ENCODE results near the gene FUS.
A peak's percentile ranks its signal among the peaks of the same experiment; 100 is the strongest.
"Not testable (repeated sequence)": the region's sequence is repeated elsewhere in the genome, so short reads cannot be mapped to it uniquely, and the experiment has no call there.

Gene FUS

DNA sequence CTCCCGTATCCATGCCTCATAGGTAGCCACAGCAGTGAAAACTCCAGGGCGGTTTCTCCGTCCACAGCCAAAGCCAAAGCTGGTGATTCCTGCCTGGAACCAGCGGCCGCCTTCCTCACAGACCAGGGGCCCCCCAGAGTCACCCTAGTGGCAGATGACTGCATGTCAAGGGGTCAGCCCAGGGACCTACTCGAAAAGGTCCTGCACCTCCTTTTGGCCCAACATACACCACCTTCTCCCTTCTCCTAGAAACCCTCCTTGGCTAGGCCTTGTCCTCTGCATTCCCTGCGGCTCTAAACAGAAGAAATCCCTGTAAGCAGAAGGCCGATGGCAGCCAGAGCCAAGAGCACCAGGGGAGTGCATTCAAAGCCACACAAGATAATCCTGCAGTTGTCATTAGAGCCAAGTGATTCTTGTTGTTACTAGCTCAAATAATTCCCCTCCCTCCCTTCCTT, 36.2 kb upstream of the FUS start:
- DNase-seq (ENCODE audit: low read depth in 2 of 2) = no peak

DNA sequence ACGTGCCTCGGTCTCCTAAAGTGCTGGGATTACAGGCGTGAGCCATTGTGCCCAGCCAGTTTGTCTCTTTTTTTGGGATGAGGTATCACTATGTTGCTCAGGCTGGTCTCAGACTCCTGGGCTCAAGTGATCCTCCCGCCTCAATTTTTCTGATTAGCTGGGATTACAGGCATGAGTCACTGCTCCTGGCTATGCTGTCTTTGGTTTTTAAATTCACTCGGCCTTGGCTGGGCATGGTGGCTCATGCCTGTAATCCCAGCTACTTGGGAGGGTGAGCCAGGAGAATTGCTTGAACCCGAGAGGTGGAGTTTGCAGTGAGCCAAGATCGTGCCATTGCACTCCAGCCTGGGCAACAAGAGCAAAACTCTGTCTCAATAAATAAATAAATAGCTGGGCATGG, 35.5 kb upstream of the FUS start:
- not testable (repeated sequence) for DNase-seq (ENCODE audit: low read depth in 2 of 2)

DNA sequence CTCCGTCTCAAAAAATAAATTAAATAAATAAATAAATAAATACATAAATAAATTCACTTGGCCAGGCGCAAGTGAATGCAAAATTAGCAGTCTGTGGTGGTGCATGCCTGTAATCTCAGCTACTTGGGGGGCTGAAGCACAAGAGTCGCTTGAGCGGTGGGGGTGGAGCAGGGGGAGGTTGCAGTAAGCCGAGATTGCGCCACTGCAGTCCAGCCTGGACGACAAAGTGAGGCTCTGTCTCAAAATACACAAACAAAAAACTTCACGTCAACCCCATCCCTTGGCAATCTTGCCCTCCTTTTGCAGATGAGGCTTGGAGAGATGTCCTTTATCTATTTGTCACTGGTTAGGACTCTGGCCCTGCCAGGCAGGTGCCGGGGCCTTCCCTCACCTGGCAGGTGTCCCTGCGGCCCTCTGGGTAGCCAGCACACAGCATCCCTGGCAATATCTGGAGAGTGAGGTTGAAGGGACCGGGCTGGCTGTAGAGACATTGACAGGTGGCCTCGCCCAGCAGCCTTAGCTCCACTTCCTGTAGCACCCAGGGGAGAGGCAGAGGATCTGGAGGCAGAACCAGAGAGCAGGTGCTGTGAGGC, 34.4 kb upstream of the FUS start:
- DNase-seq (ENCODE audit: low read depth in 2 of 2) = no peak

DNA sequence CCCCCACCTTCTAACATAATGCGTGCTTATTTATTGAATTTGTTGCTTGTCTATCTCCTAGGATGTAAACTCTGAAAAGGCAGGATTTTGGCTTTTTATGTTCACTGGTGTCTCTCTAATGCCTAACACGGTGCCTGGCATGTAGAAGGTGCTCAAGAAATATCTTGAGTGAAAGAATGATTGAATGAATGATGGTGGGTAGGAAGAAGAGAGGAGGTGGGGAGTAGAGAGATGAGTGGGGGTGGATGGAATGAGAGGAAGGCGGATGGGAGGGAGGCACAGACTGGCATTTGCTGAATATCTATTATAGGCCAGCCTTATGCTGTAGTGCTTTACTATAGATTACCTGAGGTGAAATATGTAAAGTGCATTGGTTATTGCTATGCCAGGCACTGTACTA, 32.4 kb upstream of the FUS start:
- DNase-seq (ENCODE audit: low read depth in 2 of 2) = no peak

DNA sequence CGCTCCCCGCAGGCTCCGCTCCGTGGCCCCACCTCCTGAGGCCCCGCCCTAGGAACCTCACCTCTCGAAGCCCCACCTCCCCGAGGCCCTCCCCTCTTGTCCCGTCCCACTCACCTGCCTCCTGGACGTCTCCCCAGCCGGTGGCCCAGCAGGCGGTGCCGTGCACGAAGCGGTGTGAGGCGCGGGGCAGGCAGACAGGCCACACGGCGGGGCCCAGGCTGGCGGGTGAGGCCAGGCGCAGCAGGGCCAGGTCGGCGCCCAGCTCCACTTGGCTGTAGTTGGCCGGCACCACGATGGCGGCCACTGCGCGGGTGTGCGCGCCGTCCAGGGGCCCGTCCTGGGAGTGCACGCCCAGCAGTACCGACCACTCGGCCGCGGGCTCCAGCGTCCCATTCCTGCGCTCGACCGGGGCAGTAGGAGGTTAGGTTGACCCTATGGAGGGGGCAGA, 31.6 kb upstream of the FUS start:
- DNase-seq (ENCODE audit: low read depth in 2 of 2) = no peak

DNA sequence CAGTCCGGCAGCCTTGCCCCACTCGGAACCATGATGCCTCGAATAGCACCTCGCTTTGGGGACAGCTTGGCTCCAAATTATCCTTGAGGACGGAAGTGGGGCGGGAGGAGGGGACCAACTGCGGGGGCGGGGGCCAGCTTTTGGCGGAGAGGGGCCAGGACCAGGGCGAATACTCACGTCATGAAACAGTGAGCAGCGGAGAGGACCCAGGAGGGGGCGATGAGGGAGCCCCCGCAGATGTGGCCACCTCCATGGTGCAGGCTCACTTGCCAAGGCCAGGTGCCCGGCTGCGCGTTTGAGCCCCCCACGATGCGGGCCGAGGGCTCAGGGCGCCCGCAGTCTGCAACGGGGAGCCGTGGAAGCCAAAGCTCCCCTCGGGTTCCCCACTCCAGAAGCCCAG, 31.0 kb upstream of the FUS start:
- no peak for DNase-seq (ENCODE audit: low read depth in 2 of 2)

DNA sequence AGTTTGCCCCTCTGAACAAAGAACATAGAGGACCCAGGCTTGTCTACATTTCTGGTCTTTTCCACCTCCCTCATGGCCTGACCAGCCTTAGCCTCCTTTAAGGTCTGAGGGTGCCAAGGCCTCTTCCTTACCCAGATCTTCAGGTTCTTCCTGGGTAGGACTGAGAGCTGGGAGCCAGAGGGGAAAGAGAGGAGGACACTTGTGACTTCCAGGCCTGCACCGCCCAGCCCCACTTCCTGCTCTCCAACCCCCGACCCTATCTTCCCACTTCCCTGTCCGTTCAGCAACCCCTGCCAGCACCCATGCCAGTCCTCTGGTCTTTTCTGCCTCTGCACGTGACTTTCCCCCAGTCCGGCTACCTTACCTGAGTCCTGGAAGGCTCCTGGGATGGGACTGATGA, 30.6 kb upstream of the FUS start:
- DNase-seq (ENCODE audit: low read depth in 2 of 2) = no peak

DNA sequence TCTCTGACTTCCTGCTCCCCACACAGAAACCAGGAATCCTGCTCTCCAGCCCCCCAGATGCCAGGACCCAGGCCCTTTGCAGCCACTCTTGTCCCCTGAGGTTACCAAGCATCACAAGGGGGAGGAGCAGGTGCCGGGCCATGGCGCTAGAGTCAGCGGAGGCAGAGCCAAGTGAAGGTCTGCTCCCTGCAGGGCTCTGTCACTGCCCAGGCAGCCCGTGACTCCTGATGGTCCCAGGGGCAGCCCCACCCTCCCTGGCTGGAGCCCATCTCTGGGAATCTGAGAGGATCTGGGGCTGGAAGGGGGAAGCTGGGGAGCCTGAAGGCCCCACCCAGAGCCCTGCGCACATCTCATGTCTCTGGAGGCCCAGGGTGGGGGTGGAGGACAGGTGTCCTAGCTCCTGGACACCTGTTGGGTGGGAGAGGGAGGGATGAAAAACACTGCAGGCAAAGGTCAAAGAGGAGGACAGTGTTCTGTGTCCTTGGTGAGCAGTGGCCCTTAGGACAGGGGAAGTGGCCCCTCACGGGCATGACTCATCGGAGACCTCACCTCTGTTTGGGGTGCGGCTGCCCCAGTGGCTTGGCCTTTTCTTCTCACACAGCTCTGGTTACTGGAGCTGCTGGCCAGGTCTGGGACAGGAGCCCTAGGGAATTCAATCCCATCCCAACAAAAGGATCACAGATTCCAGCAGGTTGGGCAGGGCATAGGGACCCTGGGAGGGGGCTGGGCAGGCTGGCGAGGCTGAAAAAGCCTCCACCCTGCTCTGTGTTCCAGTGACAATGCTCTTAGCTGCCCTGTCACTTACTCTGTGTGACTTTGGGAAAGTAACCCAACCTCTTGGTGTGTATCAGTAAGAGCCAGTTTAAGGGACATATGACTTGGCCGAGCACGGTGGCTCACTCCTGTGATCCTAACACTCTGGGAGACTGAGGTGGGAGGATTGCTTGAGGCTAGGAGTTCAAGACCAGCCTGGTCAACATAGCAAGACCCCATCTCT, 29.7 kb upstream of the FUS start, which contains the start of gene PRSS36:
TSS of gene PRSS36 (minus strand) at position 173 of the 997 bp plus-strand sequence. CDS start at position 142, 31 bp downstream.
- DNase-seq (ENCODE audit: low read depth in 2 of 2) = no peak

DNA sequence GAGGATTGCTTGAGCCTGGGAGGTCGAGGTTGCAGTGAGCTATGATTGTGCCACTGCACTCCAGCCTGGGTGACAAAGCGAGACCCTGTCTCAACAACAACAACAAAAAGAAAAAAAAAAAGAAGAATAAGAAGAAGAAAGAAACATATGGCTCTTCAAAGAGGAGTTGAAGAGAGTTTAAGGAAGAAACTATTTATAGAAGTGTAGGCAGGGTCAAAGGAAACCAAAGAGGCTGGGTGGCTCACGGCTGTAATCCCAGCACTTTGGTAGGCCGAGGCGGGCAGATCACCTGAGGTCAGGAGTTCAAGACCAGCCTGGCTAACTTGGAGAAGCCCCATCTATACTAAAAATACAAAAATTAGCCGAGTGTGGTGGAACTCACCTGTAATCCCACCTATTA, 29.0 kb upstream of the FUS start:
- DNase-seq (ENCODE audit: low read depth in 2 of 2) = not testable (repeated sequence)

DNA sequence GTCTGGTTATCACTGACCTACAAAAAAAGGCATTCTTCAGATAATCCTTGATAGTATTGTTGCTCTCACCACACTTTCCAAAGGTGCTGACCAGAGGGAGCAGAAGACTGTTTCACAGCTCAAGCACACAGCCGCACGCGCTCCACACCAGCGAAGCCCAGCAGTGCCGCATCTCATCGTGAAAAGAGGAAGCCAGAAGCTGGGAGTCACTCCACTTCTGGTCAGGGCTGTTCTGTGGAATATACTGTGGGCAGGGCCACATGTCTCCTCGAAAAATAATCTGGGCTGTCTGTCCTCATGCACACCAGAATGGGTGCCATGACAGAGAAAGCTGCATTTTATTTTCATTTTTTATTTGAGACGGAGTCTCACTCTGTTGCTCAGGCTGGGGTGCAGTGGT, 22.8 kb upstream of the FUS start:
- DNase-seq (ENCODE audit: low read depth in 2 of 2) = no peak

DNA sequence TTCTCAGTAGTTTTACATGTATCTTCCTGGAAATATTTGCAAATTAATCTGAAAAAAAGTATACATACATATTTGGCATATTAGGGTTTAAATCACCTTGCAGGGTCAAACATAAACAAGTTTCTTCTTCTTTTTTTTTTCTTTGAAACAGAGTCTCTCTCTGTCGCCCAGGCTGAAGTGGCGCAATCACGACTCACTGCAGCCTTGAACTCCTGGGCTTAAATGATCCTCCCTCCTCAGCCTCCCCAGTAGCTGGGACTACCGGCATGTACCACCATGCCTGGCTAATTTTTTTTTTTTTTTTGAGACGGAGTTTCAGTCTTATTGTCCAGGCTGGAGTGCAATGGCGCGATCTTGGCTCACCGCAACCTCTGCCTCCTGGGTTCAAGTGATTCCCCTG, 12.6 kb upstream of the FUS start:
- no peak for DNase-seq (ENCODE audit: low read depth in 2 of 2)

DNA sequence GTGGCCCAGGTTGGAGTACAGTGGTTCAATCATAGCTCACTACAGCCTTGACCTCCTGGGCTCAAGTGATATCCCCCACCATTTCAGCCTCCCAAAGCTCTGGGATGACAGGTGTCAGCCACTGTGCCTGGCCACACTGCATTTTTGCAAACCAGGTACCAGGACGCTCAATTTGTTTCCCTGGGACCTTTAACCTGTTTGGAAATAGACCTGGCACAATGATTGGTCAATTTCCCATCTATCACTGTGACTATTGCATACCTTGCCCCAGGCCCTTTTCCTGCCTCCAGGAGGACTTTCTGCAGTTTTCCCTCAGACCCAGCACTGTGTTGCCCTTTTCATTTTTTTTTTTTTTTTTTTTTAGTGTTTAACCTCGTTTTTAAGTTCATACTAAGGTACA, 11.1 kb upstream of the FUS start:
- DNase-seq (ENCODE audit: low read depth in 2 of 2) = no peak

DNA sequence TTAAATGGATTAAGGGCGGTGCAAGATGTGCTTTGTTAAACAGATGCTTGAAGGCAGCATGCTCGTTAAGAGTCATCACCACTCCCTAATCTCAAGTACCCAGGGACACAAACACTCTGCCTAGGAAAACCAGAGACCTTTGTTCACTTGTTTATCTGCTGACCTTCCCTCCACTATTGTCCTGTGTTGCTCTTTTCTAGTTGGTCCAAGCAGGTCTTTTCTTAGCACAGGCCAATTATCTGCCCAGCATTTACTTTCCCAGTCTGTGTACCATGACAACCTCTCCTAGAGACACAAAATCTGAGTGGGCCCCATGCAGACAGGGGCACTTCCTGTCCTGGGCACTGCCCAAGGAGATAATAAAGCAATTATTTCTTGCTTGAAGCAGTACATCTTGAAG, 9.9 kb upstream of the FUS start:
- DNase-seq (ENCODE audit: low read depth in 2 of 2) = not testable (repeated sequence)

DNA sequence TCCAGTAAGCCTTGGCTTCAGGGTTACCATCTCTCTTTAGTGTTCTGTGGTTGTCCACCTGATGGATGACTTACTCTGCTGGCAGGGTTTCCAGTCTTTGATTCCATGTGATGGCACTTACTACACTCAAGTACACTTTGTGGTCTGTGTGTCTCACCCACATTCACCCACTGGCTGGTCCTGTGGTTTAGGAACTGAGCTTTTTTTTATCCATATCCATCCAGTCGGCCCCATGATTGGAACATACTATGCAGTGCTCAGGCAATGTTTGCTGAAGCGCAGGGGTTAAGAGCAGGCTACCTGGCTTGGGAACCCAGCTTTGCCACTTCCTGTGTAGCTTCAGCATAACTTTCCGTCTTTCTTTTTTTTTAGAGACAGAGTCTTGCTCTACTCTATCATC, 2.8 kb upstream of the FUS start:
- DNase-seq (ENCODE audit: low read depth in 2 of 2) = peak in 1 of 2 donors; percentile 21

DNA sequence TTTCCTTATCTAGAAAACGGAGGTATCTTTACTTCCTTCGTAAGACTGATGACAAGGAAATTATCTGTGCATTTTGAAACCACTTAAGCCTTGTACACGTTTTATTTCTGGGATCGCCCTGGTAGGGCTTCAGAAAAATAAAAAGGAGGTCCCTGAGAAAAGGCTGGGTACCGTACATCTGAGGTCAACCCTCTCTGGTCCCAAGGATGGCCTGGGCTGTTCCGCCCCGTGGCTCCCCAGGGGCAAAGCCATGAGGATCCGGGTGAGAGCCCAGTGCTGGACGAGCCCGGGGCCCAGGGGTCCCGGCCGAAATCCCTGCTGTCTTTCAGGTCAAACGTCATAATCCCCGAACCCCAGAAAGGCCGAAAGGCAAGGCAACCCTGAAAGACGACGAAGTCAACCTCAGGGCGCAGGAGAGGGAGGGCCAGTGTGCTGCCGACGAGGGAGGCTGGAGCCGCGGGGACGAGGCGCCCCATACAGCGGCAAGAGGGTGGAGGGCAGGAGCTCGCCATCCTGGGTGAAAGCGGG, 656 bp upstream of the FUS start:
- DNase-seq (ENCODE audit: low read depth in 2 of 2) = no peak

DNA sequence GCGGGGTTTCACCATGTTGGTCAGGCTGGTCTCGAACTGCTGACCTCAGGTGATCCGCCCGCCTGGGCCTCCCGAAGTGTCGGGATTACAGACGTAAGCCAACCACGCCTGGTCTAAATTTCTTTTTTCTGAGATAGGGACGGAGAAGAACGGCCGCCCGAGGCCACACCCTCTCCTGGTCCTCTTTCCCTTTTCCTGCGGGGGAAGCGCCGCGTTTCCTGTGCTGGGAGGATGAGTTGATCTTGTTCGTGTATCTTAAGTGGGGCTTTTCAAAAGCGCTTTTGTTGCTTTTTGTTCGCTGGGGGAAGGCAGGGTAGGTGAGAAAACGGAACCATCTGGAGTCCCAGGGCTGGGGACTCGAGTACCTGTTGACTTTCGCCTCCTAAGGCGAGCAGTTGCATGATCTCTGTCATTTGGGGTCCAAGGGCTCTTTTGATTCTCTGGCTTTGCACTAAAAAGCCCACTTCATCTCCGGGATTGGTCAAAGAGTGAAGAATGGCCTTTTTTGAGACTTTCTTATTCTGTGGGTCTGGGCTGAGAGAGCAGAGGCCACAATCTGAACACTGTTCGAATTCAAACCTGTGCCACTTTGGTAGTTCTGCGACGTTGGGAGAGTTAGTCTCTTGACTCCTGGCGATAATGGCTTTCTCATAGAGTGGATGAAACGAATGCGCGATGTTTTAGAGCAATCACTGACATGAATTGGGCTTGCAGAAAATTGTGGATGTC, 1.3 kb downstream of the FUS start:
- DNase-seq (ENCODE audit: low read depth in 2 of 2) = no peak

DNA sequence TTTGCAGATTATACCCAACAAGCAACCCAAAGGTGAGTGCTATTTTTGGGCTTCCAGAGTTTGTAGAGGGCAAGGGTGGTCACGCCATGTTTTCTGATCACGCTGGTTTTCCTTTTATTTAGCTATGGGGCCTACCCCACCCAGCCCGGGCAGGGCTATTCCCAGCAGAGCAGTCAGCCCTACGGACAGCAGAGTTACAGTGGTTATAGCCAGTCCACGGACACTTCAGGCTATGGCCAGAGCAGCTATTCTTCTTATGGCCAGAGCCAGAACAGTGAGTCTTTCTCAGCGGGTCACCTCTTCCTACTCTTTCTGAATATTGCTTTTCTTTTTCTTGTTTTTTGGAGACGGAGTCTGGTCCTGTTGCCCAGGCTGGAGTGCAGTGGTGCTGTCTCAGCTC, 2.5 kb downstream of the FUS start:
- DNase-seq (ENCODE audit: low read depth in 2 of 2) = no peak

DNA sequence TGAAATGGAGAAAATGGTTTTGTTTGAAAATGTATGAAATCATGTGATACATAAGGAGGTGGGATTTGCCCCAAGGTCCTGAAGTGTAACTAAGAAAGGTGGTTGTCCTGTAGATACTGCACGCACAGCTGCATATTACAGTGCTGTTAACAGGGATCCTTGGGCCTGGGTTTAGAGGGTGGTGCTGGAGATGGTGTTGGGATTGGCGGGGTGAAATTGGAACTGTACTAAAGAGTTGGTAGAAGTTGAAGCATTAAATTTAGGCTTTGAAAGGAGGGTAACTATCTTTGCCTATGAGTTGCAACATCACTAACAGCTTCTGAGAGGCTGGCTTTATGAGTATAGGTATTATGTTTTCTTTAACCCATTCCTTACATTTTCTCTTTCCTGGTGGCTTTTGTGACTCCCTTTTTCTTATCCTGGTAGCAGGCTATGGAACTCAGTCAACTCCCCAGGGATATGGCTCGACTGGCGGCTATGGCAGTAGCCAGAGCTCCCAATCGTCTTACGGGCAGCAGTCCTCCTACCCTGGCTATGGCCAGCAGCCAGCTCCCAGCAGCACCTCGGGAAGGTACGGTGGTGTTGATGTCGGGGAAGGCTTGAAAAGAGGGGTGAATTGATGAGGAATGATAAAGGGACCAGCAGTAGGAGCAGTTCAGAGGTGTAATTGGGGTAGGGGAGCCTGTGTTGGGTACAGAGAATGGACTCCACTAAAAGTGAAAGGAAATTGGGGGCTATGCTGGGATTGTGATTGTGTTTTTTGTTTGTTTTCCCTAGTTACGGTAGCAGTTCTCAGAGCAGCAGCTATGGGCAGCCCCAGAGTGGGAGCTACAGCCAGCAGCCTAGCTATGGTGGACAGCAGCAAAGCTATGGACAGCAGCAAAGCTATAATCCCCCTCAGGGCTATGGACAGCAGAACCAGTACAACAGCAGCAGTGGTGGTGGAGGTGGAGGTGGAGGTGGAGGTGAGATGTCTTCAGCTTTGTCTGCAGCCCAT, 3.8 kb downstream of the FUS start:
- DNase-seq (ENCODE audit: low read depth in 2 of 2) = no peak

DNA sequence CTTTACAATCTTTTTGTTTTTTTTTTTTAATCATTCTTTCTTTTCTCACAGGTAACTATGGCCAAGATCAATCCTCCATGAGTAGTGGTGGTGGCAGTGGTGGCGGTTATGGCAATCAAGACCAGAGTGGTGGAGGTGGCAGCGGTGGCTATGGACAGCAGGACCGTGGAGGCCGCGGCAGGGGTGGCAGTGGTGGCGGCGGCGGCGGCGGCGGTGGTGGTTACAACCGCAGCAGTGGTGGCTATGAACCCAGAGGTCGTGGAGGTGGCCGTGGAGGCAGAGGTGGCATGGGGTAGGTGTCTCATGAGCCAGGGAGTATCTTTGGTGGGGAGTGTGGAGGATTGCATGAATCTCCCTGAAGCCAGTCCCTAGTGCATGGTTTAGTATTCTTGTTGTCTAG, 4.9 kb downstream of the FUS start:
- no peak for DNase-seq (ENCODE audit: low read depth in 2 of 2)

DNA sequence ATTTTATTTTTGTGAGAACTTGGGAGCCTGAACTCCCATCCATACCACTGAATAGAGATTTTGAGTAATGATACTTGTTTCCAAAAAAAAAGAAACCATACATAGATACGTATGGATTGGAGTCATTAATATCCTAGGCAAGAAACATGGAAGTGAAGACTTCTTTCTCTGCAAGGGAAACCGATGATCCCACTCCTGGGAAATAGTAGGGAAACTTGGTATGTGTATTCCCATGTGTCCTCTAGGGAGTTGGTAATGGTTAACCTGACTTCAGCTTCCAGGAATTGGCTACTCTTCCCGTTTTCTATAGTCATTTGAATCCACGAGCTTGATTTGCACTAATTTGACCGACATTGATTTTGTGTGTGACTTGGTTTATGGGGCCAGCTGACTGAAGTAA, 5.4 kb downstream of the FUS start:
- no peak for DNase-seq (ENCODE audit: low read depth in 2 of 2)

DNA sequence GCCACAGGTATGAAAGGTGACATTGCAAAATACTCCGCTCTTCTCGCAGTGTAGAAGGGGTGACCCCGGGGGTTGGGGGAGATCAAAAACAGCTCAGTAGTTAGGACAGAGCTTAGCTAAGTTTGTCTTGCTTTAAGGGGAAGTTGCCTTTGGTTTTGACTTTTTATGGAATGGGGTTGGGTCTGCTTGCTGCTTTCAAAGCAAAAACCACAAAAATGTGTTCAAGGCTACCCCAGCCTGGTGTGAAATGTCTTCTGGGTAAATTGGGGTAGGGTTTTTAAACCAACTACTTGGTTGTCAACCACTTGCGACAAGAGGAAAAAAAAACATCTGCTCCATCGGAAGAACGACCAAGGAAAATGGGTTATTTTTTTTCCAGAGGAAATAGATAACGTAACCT, 6.2 kb downstream of the FUS start:
- DNase-seq (ENCODE audit: low read depth in 2 of 2) = no peak

Measured in stimulated activated CD4-positive, alpha-beta T cell treated with anti-CD3 and anti-CD28 coated beads, Interleukin-1b, Interleukin-23, amount 100 ng/mL, for 1 hour (primary cell).